ENCODE results near the gene CACNA1A.

Gene CACNA1A

GRCh38 chr19:13211426-13212308 is 294.6 kb downstream of the CACNA1A start:
- no peaks in the 10 kb centered on the region for H3K4me1 ChIP-seq (ENCODE audit: control insufficient read depth, insufficient read depth, low read length)
- H3K36me3 ChIP-seq (ENCODE audit: control insufficient read depth in 2 of 2, insufficient read depth in 1 of 2, low read length in 2 of 2), result no peaks in the 10 kb centered on the region
- ChIA-PET CTCF (interaction anchor here (0.5 to 1.2 kb wide), 7 partner anchors 10 to 366 kb away, joined by 3 to 4 read pairs (median 3); no protein-coding TSS in a partner anchor), POLR2A (interaction anchor here (0.5 to 1.9 kb wide), 3 partner anchors 17 to 59 kb away, joined by 5 to 6 read pairs (median 6); no protein-coding TSS in a partner anchor)
- TF ChIP-seq ZNF658 (tag by site-specific recombination; IDR thresholded peaks at IDR 0.05) (no peak), ZNF548 (tag by site-specific recombination; IDR thresholded peaks at IDR 0.05) (no peak), ZNF335 (tag by site-specific recombination; conservative IDR thresholded peaks at IDR 0.05) (no peak), SALL2 (tag by site-specific recombination; IDR thresholded peaks at IDR 0.05; ENCODE audit: borderline replicate concordance) (no peak), ZNF274 (IDR thresholded peaks at IDR 0.05; ENCODE audit: low read length) (no peak), ZNF274 (tag by site-specific recombination; IDR thresholded peaks at IDR 0.05; ENCODE audit: borderline replicate concordance) (no peak), GLIS2 (tag by site-specific recombination; IDR thresholded peaks at IDR 0.05) (no peak), OSR2 (tag by site-specific recombination; IDR thresholded peaks at IDR 0.05) (no peak), SP3 (tag by site-specific recombination; IDR thresholded peaks at IDR 0.05) (no peak)
- H3K27ac ChIP-seq (ENCODE audit: extremely low read depth, low read depth, low read length), result no peak overlapping the region
- no peaks in the 10 kb centered on the region for H3K9me3 ChIP-seq (ENCODE audit: control insufficient read depth, insufficient read depth, low read depth, low read length)
- H3K4me3 ChIP-seq (ENCODE audit: low read depth, low read length), result no peak overlapping the region

GRCh38 chr19:13210941-13211340 is 295.3 kb downstream of the CACNA1A start:
- Histone ChIP-seq H3K27ac (ENCODE audit: extremely low read depth, low read depth, low read length) (no peak overlapping the region), H3K4me1 (ENCODE audit: control insufficient read depth, insufficient read depth, low read length) (no peaks in the 10 kb centered on the region), H3K9me3 (ENCODE audit: control insufficient read depth, insufficient read depth, low read depth, low read length) (no peaks in the 10 kb centered on the region), H3K4me3 (ENCODE audit: low read depth, low read length) (no peak overlapping the region), H3K36me3 (ENCODE audit: control insufficient read depth in 2 of 2, insufficient read depth in 1 of 2, low read length in 2 of 2) (no peaks in the 10 kb centered on the region)
- ChIA-PET POLR2A (interaction anchor here (0.5 to 1.9 kb wide), 3 partner anchors 16 to 58 kb away, joined by 5 to 6 read pairs (median 6); no protein-coding TSS in a partner anchor), CTCF (interaction anchor here (0.5 to 1.2 kb wide), 3 partner anchors 51 to 56 kb away, joined by 3 read pairs; no protein-coding TSS in a partner anchor)
- TF ChIP-seq HOXD13 (CRISPR knock-in tag; IDR thresholded peaks at IDR 0.05; ENCODE audit: borderline replicate concordance) (no peak), ZSCAN4 (tag by site-specific recombination; IDR thresholded peaks at IDR 0.05) (no peak), ZNF530 (tag by site-specific recombination; IDR thresholded peaks at IDR 0.05; ENCODE audit: low read depth) (no peak), INSM2 (tag by site-specific recombination; IDR thresholded peaks at IDR 0.05) (no peak), ZNF548 (tag by site-specific recombination; IDR thresholded peaks at IDR 0.05) (no peak), YY1 (tag by site-specific recombination; IDR thresholded peaks at IDR 0.05) (no peak), ZSCAN16 (tag by site-specific recombination; IDR thresholded peaks at IDR 0.05) (no peak), AEBP2 (tag by site-specific recombination; IDR thresholded peaks at IDR 0.05; ENCODE audit: borderline replicate concordance) (no peak), ZNF660 (tag by site-specific recombination; IDR thresholded peaks at IDR 0.05) (no peak), ZBTB20 (tag by site-specific recombination; IDR thresholded peaks at IDR 0.05) (no peak), PRDM10 (tag by site-specific recombination; IDR thresholded peaks at IDR 0.05) (no peak), KLF10 (tag by site-specific recombination; IDR thresholded peaks at IDR 0.05) (no peak), ZNF133 (tag by site-specific recombination; IDR thresholded peaks at IDR 0.05) (no peak), ZNF169 (tag by site-specific recombination; IDR thresholded peaks at IDR 0.05) (no peak), ZNF366 (tag by site-specific recombination; conservative IDR thresholded peaks at IDR 0.05) (no peak), ZNF707 (tag by site-specific recombination; IDR thresholded peaks at IDR 0.05) (no peak)

All from HEK293 (cell line).